HEK293 (cell line): ENCODE measurements around the gene NT5DC4.

Experiments
- CTCF ChIA-PET: fragments of 350-600 bp; formaldehyde crosslinking; extraction: SDS; loops from one replicate; lab custom pipeline; 2021; ENCODE audit warnings: antibody characterized with exemption; lab: Yijun Ruan, JAX
- POLR2A ChIA-PET: fragments of 300-600 bp; formaldehyde crosslinking; extraction: SDS; loops from one replicate; lab custom pipeline; 2020; ENCODE audit warnings: antibody characterized with exemption, inconsistent platforms; lab: Yijun Ruan, JAX
- H3K27ac ChIP-seq: fragments of 200-500 bp; sonication (Bioruptor generic); 2 replicates; pipeline ENCODE4 v1.5.1; 2014; ENCODE audit warnings: low read depth, low read length, control low read depth, inconsistent platforms; ENCODE audit errors: extremely low read depth
- H3K36me3 ChIP-seq, 2 experiments: fragments of 200-500 bp in 1 of 2; sonication (Bioruptor generic) in 1 of 2; 1 replicate in 1 of 2; 2 replicates in 1 of 2; pipeline ENCODE4 v1.5.1; 2014 to 2017; ENCODE audit warnings: inconsistent platforms in 2 of 2, low read length in 2 of 2; ENCODE audit not compliant: control insufficient read depth in 2 of 2, insufficient read depth in 1 of 2
- H3K4me1 ChIP-seq: fragments of 200-500 bp; sonication (Bioruptor generic); 2 replicates; pipeline ENCODE4 v1.5.1; 2014; ENCODE audit warnings: mild to moderate bottlenecking, low read length, inconsistent platforms; ENCODE audit not compliant: control insufficient read depth, insufficient read depth
- H3K4me3 ChIP-seq: 2 replicates; pipeline ENCODE4 v1.5.1; 2011; ENCODE audit warnings: low read depth, mild to moderate bottlenecking, control low read depth, low read length, moderate library complexity
- H3K9me3 ChIP-seq: fragments of 200-500 bp; sonication (Bioruptor generic); 2 replicates; pipeline ENCODE4 v1.5.1; 2014; ENCODE audit warnings: low read depth, low read length, inconsistent platforms; ENCODE audit not compliant: control insufficient read depth, insufficient read depth
- GLI4 ChIP-seq: fragments of 450-650 bp; formaldehyde crosslinking; IDR thresholded peaks from 2 replicates; pipeline ENCODE4 v1.5.1; 2016; ENCODE audit warnings: missing biosample characterization, missing genetic modification characterization
- IKZF3 ChIP-seq: fragments of 450-650 bp; IDR thresholded peaks from 2 replicates; pipeline ENCODE4 v1.5.0; 2018; ENCODE audit warnings: missing biosample characterization, mild to moderate bottlenecking, missing genetic modification characterization, moderate library complexity
- ZNF112 ChIP-seq: fragments of 450-650 bp; formaldehyde crosslinking; IDR thresholded peaks from 2 replicates; pipeline ENCODE4 v1.5.0; 2017; ENCODE audit warnings: missing biosample characterization, missing genetic modification characterization
- ZNF214 ChIP-seq: fragments of 450-650 bp; formaldehyde crosslinking; IDR thresholded peaks from 2 replicates; pipeline ENCODE4 v1.5.1; 2017; ENCODE audit warnings: missing biosample characterization, mild to moderate bottlenecking, missing genetic modification characterization, borderline replicate concordance
- ZNF266 ChIP-seq: fragments of 450-650 bp; formaldehyde crosslinking; IDR thresholded peaks from 2 replicates; pipeline ENCODE4 v1.5.1; 2016; ENCODE audit warnings: missing biosample characterization, missing genetic modification characterization, low read depth
- ZNF423 ChIP-seq: fragments of 450-650 bp; formaldehyde crosslinking; IDR thresholded peaks from 2 replicates; pipeline ENCODE4 v1.5.1; 2016; ENCODE audit warnings: missing biosample characterization, missing genetic modification characterization
- ZNF473 ChIP-seq: fragments of 450-650 bp; formaldehyde crosslinking; IDR thresholded peaks from 2 replicates; pipeline ENCODE4 v1.5.1; 2017; ENCODE audit warnings: missing biosample characterization, missing genetic modification characterization
- ZNF549 ChIP-seq: fragments of 450-650 bp; IDR thresholded peaks from 2 replicates; pipeline ENCODE4 v1.5.1; 2018; ENCODE audit warnings: missing biosample characterization, missing genetic modification characterization, mild to moderate bottlenecking, inconsistent platforms, moderate library complexity
- ZNF621 ChIP-seq: fragments of 450-650 bp; formaldehyde crosslinking; IDR thresholded peaks from 2 replicates; pipeline ENCODE4 v1.5.1; 2017; ENCODE audit warnings: missing biosample characterization, missing genetic modification characterization
- ZNF626 ChIP-seq: fragments of 450-650 bp; sonication (Bioruptor Pico); formaldehyde crosslinking; IDR thresholded peaks from 2 replicates; pipeline ENCODE4 v1.5.1; 2018; ENCODE audit warnings: missing biosample characterization, missing genetic modification characterization, inconsistent platforms
- ZNF707 ChIP-seq: fragments of 450-650 bp; formaldehyde crosslinking; IDR thresholded peaks from 2 replicates; pipeline ENCODE4 v1.5.1; 2016; ENCODE audit warnings: missing biosample characterization, missing genetic modification characterization
- TF ChIP-seq, protein P1 (sequence below): fragments of 450-650 bp; formaldehyde crosslinking; IDR thresholded peaks from 2 replicates; pipeline ENCODE4 v1.5.1; 2016; ENCODE audit warnings: missing biosample characterization, missing genetic modification characterization, low read depth
- TF ChIP-seq, protein P2 (sequence below): fragments of 450-650 bp; formaldehyde crosslinking; IDR thresholded peaks from 2 replicates; pipeline ENCODE4 v1.5.1; 2016; ENCODE audit warnings: missing biosample characterization, missing genetic modification characterization
- TF ChIP-seq, protein P3 (sequence below): fragments of 450-650 bp; formaldehyde crosslinking; IDR thresholded peaks from 2 replicates; pipeline ENCODE4 v1.5.1; 2017; ENCODE audit warnings: missing biosample characterization, missing genetic modification characterization
- TF ChIP-seq, protein P4 (sequence below): fragments of 450-650 bp; formaldehyde crosslinking; IDR thresholded peaks from 2 replicates; pipeline ENCODE4 v1.5.1; 2016; ENCODE audit warnings: missing biosample characterization, missing genetic modification characterization
- TF ChIP-seq, protein P5 (sequence below): fragments of 450-650 bp; formaldehyde crosslinking; IDR thresholded peaks from 2 replicates; pipeline ENCODE4 v1.5.1; 2017; ENCODE audit warnings: missing biosample characterization, missing genetic modification characterization
- TF ChIP-seq, protein P6 (sequence below): fragments of 450-650 bp; formaldehyde crosslinking; IDR thresholded peaks from 2 replicates; pipeline ENCODE4 v1.5.1; 2016; ENCODE audit warnings: missing biosample characterization, missing genetic modification characterization
- TF ChIP-seq, protein P7 (sequence below): fragments of 450-650 bp; formaldehyde crosslinking; IDR thresholded peaks from 2 replicates; pipeline ENCODE4 v1.5.1; 2016; ENCODE audit warnings: missing biosample characterization, missing genetic modification characterization
- TF ChIP-seq, protein P8 (sequence below): fragments of 450-650 bp; formaldehyde crosslinking; IDR thresholded peaks from 2 replicates; pipeline ENCODE4 v1.5.1; 2016; ENCODE audit warnings: missing biosample characterization, missing genetic modification characterization

NT5DC4 gene

DNA sequence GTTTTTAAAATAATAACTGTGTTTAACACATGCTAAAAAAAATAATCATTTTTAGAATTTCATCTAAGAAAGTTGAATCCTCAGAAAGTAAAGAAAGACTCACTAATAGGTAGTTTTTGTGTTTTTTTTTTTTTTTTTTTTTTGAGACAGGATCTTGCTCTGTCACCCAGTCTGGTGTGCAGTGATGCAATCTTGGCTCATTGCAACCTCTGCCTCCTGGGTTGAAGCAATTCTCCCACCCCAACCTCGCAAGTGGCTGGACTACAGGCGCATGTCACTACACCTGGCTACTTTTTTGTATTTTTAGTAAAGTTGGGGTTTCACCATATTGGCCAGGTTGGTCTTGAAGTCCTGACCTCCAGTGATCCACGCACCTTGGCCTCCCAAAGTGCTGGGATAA, 36.4 kb downstream of the NT5DC4 start (continued):
- TF ChIP-seq, protein P1, sequence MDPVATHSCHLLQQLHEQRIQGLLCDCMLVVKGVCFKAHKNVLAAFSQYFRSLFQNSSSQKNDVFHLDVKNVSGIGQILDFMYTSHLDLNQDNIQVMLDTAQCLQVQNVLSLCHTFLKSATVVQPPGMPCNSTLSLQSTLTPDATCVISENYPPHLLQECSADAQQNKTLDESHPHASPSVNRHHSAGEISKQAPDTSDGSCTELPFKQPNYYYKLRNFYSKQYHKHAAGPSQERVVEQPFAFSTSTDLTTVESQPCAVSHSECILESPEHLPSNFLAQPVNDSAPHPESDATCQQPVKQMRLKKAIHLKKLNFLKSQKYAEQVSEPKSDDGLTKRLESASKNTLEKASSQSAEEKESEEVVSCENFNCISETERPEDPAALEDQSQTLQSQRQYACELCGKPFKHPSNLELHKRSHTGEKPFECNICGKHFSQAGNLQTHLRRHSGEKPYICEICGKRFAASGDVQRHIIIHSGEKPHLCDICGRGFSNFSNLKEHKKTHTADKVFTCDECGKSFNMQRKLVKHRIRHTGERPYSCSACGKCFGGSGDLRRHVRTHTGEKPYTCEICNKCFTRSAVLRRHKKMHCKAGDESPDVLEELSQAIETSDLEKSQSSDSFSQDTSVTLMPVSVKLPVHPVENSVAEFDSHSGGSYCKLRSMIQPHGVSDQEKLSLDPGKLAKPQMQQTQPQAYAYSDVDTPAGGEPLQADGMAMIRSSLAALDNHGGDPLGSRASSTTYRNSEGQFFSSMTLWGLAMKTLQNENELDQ (tag by site-specific recombination) = no peak
- no peak for TF ChIP-seq ZNF112 (tag by site-specific recombination)
- no peak for TF ChIP-seq ZNF626 (tag by site-specific recombination)
- no peak for TF ChIP-seq GLI4
- no peak for TF ChIP-seq IKZF3 (tag by site-specific recombination)
- TF ChIP-seq, protein P2, sequence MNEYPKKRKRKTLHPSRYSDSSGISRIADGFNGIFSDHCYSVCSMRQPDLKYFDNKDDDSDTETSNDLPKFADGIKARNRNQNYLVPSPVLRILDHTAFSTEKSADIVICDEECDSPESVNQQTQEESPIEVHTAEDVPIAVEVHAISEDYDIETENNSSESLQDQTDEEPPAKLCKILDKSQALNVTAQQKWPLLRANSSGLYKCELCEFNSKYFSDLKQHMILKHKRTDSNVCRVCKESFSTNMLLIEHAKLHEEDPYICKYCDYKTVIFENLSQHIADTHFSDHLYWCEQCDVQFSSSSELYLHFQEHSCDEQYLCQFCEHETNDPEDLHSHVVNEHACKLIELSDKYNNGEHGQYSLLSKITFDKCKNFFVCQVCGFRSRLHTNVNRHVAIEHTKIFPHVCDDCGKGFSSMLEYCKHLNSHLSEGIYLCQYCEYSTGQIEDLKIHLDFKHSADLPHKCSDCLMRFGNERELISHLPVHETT = no peak
- TF ChIP-seq, protein P3, sequence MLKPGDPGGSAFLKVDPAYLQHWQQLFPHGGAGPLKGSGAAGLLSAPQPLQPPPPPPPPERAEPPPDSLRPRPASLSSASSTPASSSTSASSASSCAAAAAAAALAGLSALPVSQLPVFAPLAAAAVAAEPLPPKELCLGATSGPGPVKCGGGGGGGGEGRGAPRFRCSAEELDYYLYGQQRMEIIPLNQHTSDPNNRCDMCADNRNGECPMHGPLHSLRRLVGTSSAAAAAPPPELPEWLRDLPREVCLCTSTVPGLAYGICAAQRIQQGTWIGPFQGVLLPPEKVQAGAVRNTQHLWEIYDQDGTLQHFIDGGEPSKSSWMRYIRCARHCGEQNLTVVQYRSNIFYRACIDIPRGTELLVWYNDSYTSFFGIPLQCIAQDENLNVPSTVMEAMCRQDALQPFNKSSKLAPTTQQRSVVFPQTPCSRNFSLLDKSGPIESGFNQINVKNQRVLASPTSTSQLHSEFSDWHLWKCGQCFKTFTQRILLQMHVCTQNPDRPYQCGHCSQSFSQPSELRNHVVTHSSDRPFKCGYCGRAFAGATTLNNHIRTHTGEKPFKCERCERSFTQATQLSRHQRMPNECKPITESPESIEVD (tag by site-specific recombination) = no peak
- no peak for TF ChIP-seq ZNF214 (tag by site-specific recombination)
- no peak for TF ChIP-seq ZNF707
- TF ChIP-seq, protein P4, sequence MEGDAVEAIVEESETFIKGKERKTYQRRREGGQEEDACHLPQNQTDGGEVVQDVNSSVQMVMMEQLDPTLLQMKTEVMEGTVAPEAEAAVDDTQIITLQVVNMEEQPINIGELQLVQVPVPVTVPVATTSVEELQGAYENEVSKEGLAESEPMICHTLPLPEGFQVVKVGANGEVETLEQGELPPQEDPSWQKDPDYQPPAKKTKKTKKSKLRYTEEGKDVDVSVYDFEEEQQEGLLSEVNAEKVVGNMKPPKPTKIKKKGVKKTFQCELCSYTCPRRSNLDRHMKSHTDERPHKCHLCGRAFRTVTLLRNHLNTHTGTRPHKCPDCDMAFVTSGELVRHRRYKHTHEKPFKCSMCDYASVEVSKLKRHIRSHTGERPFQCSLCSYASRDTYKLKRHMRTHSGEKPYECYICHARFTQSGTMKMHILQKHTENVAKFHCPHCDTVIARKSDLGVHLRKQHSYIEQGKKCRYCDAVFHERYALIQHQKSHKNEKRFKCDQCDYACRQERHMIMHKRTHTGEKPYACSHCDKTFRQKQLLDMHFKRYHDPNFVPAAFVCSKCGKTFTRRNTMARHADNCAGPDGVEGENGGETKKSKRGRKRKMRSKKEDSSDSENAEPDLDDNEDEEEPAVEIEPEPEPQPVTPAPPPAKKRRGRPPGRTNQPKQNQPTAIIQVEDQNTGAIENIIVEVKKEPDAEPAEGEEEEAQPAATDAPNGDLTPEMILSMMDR = no peak
- no peak for TF ChIP-seq ZNF266 (tag by site-specific recombination)

DNA sequence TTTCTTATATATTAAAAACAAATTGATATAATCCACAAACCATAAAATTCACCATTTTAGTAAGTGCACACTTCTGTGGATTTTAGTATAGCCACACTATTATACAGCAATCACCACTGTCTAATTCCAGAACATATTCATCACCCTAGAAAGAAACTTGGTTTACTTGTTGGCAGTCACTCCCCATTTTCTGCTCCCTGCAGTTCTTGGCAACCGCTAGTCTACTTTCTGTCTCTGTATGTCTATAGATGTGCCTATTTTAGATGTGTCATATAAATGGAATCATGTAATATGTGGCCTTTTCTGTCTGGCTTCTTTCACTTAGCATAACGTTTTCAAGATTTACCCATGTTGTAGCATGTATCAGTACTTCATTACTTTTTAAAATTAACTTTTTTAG, 37.9 kb downstream of the NT5DC4 start:
- Histone ChIP-seq H3K4me3 (no peak overlapping the region), H3K9me3 (no peaks in the 10 kb centered on the region), H3K36me3 (peaks cover 34 to 82% of the 10 kb centered on the region in 2 experiments), H3K27ac (no peak overlapping the region), H3K4me1 (0 out of 2 replicates have a peak, but pooled peaks cover 7% of the 10 kb centered on the region)
- TF ChIP-seq, protein P5, sequence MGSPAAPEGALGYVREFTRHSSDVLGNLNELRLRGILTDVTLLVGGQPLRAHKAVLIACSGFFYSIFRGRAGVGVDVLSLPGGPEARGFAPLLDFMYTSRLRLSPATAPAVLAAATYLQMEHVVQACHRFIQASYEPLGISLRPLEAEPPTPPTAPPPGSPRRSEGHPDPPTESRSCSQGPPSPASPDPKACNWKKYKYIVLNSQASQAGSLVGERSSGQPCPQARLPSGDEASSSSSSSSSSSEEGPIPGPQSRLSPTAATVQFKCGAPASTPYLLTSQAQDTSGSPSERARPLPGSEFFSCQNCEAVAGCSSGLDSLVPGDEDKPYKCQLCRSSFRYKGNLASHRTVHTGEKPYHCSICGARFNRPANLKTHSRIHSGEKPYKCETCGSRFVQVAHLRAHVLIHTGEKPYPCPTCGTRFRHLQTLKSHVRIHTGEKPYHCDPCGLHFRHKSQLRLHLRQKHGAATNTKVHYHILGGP (tag by site-specific recombination) = no peak
- POLR2A ChIA-PET = no interaction called here
- CTCF ChIA-PET = interaction anchor here (2.0 kb wide), 1 partner anchor 9 kb away, joined by 8 read pairs; no protein-coding TSS in a partner anchor

DNA sequence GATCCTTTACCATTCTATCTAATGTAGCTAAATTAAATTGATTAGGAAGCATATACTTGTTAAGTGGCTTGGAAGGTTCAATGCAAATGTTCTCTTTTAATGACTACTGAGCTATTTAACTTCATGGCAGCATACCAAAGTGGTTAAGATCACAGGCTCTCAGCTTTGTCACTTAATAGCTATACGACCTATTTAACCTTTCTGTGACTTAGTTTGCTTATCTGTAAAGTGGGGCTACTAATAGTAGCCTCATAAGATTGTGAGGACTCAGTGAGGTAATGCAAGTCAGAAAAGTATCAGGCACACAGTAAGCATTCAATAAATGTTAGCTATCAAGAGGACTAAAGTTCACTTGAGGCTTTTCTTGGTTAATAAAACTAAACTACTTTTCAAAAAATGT, 39.3 kb downstream of the NT5DC4 start:
- Histone ChIP-seq H3K9me3 (no peaks in the 10 kb centered on the region), H3K36me3 (peaks cover 34 to 68% of the 10 kb centered on the region in 2 experiments), H3K4me1 (0 out of 2 replicates have a peak, but pooled peaks cover 7% of the 10 kb centered on the region), H3K27ac (no peak overlapping the region), H3K4me3 (no peak overlapping the region)
- ChIA-PET POLR2A (no interaction called here), CTCF (interaction anchor here (0.6 to 4.5 kb wide), 5 partner anchors 11 to 181 kb away, joined by 3 to 29 read pairs (median 5); no protein-coding TSS in a partner anchor)
- TF ChIP-seq, protein P6, sequence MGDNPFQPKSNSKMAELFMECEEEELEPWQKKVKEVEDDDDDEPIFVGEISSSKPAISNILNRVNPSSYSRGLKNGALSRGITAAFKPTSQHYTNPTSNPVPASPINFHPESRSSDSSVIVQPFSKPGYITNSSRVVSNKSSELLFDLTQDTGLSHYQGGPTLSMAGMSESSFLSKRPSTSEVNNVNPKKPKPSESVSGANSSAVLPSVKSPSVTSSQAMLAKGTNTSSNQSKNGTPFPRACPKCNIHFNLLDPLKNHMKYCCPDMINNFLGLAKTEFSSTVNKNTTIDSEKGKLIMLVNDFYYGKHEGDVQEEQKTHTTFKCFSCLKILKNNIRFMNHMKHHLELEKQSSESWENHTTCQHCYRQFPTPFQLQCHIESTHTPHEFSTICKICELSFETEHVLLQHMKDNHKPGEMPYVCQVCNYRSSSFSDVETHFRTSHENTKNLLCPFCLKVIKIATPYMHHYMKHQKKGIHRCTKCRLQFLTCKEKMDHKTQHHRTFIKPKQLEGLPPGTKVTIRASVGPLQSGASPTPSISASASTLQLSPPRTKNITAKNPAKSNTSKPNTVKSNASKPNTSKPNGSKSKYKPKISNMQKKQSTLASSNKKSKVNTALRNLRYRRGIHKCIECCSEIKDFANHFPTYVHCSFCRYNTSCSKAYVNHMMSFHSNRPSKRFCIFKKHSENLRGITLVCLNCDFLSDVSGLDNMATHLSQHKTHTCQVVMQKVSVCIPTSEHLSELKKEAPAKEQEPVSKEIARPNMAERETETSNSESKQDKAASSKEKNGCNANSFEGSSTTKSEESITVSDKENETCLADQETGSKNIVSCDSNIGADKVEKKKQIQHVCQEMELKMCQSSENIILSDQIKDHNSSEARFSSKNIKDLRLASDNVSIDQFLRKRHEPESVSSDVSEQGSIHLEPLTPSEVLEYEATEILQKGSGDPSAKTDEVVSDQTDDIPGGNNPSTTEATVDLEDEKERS (tag by site-specific recombination) = no peak
- TF ChIP-seq, protein P7, sequence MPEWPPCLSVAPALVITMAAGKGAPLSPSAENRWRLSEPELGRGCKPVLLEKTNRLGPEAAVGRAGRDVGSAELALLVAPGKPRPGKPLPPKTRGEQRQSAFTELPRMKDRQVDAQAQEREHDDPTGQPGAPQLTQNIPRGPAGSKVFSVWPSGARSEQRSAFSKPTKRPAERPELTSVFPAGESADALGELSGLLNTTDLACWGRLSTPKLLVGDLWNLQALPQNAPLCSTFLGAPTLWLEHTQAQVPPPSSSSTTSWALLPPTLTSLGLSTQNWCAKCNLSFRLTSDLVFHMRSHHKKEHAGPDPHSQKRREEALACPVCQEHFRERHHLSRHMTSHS = no peak
- TF ChIP-seq ZNF621 (tag by site-specific recombination) (no peak), ZNF549 (no peak), ZNF473 (tag by site-specific recombination) (no peak), GLI4 (no peak), ZNF423 (no peak)
- TF ChIP-seq, protein P8, sequence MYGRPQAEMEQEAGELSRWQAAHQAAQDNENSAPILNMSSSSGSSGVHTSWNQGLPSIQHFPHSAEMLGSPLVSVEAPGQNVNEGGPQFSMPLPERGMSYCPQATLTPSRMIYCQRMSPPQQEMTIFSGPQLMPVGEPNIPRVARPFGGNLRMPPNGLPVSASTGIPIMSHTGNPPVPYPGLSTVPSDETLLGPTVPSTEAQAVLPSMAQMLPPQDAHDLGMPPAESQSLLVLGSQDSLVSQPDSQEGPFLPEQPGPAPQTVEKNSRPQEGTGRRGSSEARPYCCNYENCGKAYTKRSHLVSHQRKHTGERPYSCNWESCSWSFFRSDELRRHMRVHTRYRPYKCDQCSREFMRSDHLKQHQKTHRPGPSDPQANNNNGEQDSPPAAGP = no peak
